Natural killer cell (primary cell): Measurements from ENCODE around the gene LMAN1L. TPM values are rescaled to one million over a fixed set of nuclear protein-coding genes. Genes with fewer than 3 reads are reported as not detected.

ENCODE experiments used
- ATAC-seq, 3 donors: fragments of 150-1000 bp in 2 of 3; fragments of 200-7000 bp in 1 of 3; cut with Tn5 transposase; 1 replicate in 1 of 3; 2 replicates in 2 of 3; pipeline ENCODE4 v1.10.0; 2021; ENCODE audit warnings: mild to moderate bottlenecking in 2 of 3, moderate library complexity in 2 of 3
- DNase-seq, 2 donors: peaks; one replicate each; pipeline versions ENCODE4 v3.0.0 to v3.0.0-alpha.2; 2013 to 2021; ENCODE audit warnings: mixed read lengths in 1 of 2
- H3K27ac ChIP-seq: one replicate; pipeline ENCODE4 v1.5.1; 2013; ENCODE audit warnings: mild to moderate bottlenecking, low read length
- H3K27me3 ChIP-seq: one replicate; pipeline ENCODE4 v1.6.1; 2013; ENCODE audit warnings: low read length; ENCODE audit not compliant: control insufficient read depth, insufficient read depth
- H3K36me3 ChIP-seq: one replicate; pipeline ENCODE4 v1.6.1; 2013; ENCODE audit warnings: low read length; ENCODE audit not compliant: control insufficient read depth, insufficient read depth
- H3K4me1 ChIP-seq: one replicate; pipeline ENCODE4 v1.6.1; 2013; ENCODE audit warnings: low read length; ENCODE audit not compliant: control insufficient read depth, insufficient read depth
- H3K4me3 ChIP-seq: one replicate; pipeline ENCODE4 v1.5.1; 2013; ENCODE audit warnings: low read length
- H3K9me3 ChIP-seq: one replicate; pipeline ENCODE4 v1.6.1; 2013; ENCODE audit warnings: low read length; ENCODE audit not compliant: control insufficient read depth, insufficient read depth
- H3K27ac Mint-ChIP-seq, 2 donors: one replicate each; pipeline ENCODE4 v1.8.0; 2022; ENCODE audit warnings: mild to moderate bottlenecking in 2 of 2, mixed read lengths in 2 of 2, moderate library complexity in 1 of 2
- H3K27me3 Mint-ChIP-seq, 2 donors: one replicate each; pipeline ENCODE4 v1.8.0; 2022; ENCODE audit warnings: low read depth in 2 of 2, mixed read lengths in 2 of 2
- H3K36me3 Mint-ChIP-seq: one replicate; pipeline ENCODE4 v1.8.0; 2022; ENCODE audit warnings: mixed read lengths
- H3K4me1 Mint-ChIP-seq, 2 donors: one replicate each; pipeline ENCODE4 v1.8.0; 2022; ENCODE audit warnings: mixed read lengths in 2 of 2
- H3K4me3 Mint-ChIP-seq: one replicate; pipeline ENCODE4 v1.8.0; 2022; ENCODE audit warnings: mild to moderate bottlenecking, moderate library complexity, mixed read lengths
- H3K9me3 Mint-ChIP-seq, 2 donors: one replicate each; pipeline ENCODE4 v1.8.0; 2022; ENCODE audit warnings: mixed read lengths in 2 of 2
- WGBS: methylation state at CpG from one replicate; pipeline ENCODE4 v1.1.7; 2013; ENCODE audit warnings: missing lambda C conversion rate; ENCODE audit not compliant: insufficient coverage; 5-methylcytosine and 5-hydroxymethylcytosine counted together
- intact Hi-C: fragments of 100-400 bp; cut with micrococcal nuclease; formaldehyde crosslinking; loops from one replicate; pipeline ENCODE4 v1.14.2; 2022
- total RNA-seq, 4 donors: library from RNA; stranded (reverse); fragments of 120-200 nt in 1 of 4; gene quantifications; one replicate each; pipeline versions ENCODE4 v1.2.3 to v1.2.4, GENCODE V29; 2013 to 2022
- TF ChIP-seq, protein P1 (sequence below): fragments of 200-600 bp; IDR thresholded peaks from one replicate; pipeline ENCODE4 v1.8.0; 2022; ENCODE audit warnings: antibody characterized with exemption

The LMAN1L gene
- total RNA-seq, 3 donors from 2014 or later (not counting 1 experiment from before 2014, with no cell fraction given), result 0.72 to 1.1 (median 0.94) TPM

DNA sequence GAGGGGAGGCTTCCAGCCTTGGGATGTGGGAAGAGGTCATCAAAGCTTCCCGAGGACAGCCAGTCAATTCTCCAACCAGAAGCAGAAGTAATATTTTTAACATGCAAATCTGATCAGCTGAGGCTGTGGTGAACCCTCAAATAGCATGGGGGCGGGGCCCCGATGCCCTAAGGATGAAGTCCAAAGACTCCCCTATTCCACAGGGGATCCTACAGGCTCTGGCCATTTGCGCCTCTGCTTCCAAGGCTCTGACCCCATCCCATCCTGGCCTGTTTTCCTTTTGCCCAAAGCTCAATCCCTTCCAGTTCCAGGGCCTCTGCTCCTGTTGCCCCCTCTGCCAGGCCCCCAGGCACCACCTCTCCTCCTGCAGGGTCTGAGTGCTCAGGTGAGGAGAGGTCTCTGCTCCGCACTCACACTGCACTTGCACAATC is 37.5 kb upstream of the LMAN1L start:
- Mint-ChIP-seq H3K4me3 (no peak overlapping the region), H3K36me3 (no peaks in the 10 kb centered on the region), H3K9me3 (no peaks in the 10 kb centered on the region), H3K4me1 (peaks cover 35 to 49% of the 10 kb centered on the region in 2 donors), H3K27ac (peak overlapping the region; percentile 97 to 98), H3K27me3 (peaks cover 0 to 3% of the 10 kb centered on the region in 2 donors)
- H3K27ac ChIP-seq, result peak overlapping the region; percentile 90
- TF ChIP-seq, protein P1, sequence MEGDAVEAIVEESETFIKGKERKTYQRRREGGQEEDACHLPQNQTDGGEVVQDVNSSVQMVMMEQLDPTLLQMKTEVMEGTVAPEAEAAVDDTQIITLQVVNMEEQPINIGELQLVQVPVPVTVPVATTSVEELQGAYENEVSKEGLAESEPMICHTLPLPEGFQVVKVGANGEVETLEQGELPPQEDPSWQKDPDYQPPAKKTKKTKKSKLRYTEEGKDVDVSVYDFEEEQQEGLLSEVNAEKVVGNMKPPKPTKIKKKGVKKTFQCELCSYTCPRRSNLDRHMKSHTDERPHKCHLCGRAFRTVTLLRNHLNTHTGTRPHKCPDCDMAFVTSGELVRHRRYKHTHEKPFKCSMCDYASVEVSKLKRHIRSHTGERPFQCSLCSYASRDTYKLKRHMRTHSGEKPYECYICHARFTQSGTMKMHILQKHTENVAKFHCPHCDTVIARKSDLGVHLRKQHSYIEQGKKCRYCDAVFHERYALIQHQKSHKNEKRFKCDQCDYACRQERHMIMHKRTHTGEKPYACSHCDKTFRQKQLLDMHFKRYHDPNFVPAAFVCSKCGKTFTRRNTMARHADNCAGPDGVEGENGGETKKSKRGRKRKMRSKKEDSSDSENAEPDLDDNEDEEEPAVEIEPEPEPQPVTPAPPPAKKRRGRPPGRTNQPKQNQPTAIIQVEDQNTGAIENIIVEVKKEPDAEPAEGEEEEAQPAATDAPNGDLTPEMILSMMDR, result no peak
- H3K27me3 ChIP-seq, result no peaks in the 10 kb centered on the region
- WGBS, result 55% methylated on average over 5 of the region's 5 CpGs
- H3K4me1 ChIP-seq, result peaks cover 74% of the 10 kb centered on the region
- H3K9me3 ChIP-seq, result no peaks in the 10 kb centered on the region
- H3K4me3 ChIP-seq, result no peak overlapping the region
- intact Hi-C loops, result no loop called here
- DNase-seq, result no peak
- no peak for ATAC-seq
- H3K36me3 ChIP-seq, result no peaks in the 10 kb centered on the region

DNA sequence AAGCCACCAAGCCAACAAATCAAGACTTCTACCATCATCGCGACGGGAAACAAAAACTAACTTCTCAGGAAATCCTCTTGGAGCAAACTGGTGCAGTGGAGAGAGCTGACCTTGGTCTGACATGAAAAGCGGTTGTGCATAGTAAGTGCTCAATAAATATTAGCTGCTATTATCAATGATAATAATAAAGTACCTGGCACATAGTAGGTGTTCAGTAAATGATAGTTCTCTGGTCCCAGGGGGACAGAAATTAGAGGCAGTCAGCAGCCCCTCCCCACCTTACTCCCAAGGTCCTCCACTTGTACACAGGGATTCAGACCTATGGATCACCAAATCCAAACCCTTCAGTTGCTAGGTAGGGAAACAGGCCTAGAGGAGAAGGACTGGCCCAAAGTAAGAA is 36.7 kb upstream of the LMAN1L start:
- no peaks in the 10 kb centered on the region for H3K9me3 Mint-ChIP-seq
- no peaks in the 10 kb centered on the region for H3K9me3 ChIP-seq
- 86% methylated on average over 3 of the region's 4 CpGs for WGBS
- H3K27me3 ChIP-seq, result no peaks in the 10 kb centered on the region
- no peak overlapping the region for H3K4me3 ChIP-seq
- peak overlapping the region; percentile 97 to 98 for H3K27ac Mint-ChIP-seq
- no peaks in the 10 kb centered on the region for H3K36me3 Mint-ChIP-seq
- DNase-seq (no peak), ATAC-seq (no peak)
- intact Hi-C loops, result loop anchor here (2.0 kb wide), 1 partner anchor 15 kb away; no protein-coding TSS in a partner anchor
- peaks cover 79% of the 10 kb centered on the region for H3K4me1 ChIP-seq
- TF ChIP-seq, protein P1, result no peak
- peaks cover 43 to 56% of the 10 kb centered on the region in 2 donors for H3K4me1 Mint-ChIP-seq
- peak overlapping the region; percentile 90 for H3K27ac ChIP-seq
- peaks cover 0 to 3% of the 10 kb centered on the region in 2 donors for H3K27me3 Mint-ChIP-seq
- H3K4me3 Mint-ChIP-seq, result no peak overlapping the region
- H3K36me3 ChIP-seq, result no peaks in the 10 kb centered on the region

DNA sequence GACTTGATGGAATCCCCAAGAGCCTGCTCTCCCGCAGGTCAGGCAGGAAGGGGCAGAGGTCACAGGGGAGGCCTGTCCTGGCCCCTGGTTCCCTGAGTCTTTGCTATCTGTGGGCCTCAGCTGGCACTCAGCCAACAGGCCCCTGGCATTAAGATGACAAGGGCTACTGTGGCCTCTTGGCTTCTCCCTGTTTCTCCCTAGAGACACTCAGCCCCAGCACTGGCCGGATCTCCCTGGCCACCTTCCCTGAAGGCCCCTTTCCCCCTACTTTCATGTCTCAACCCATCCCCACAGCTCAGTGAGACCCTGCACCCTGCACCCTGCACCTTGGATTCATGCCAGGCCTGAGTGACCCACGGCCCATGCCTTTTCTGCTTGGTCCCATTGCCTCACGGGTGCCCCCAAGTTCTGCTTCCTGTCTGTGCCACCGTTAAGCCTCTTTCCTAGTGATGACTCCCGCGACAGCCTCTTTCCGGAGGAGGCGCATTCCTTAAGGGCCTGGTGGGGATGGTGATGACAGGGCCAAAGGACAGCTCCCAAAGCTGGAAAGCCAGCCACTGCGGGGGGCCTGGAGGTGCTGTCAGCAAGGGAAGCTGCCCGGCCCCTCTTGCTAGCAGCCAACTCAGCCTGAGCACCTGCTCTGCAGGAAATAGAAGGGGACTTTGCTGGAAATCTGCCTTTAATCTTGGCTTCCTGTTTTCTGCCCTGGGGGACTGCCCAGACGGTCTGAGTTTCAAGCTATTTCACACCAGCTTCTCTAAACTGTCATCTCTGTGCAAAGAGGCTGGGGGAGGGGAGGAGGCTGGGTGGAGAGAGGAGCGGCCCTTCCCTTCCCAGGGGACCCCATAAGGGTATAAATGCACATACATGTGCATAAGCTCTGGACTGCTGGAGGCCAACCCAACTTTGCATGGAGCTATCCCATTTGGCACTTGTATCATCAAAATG is 35.5 kb upstream of the LMAN1L start:
- Histone ChIP-seq H3K27me3 (no peaks in the 10 kb centered on the region), H3K27ac (peak overlapping the region; percentile 90), H3K36me3 (no peaks in the 10 kb centered on the region), H3K4me1 (peaks cover 76% of the 10 kb centered on the region), H3K9me3 (no peaks in the 10 kb centered on the region), H3K4me3 (no peak overlapping the region)
- no peaks in the 10 kb centered on the region for H3K36me3 Mint-ChIP-seq
- DNase-seq (peak; percentile 56 to 90), ATAC-seq (peak; percentile 58 to 68 (median 61))
- H3K9me3 Mint-ChIP-seq, result no peaks in the 10 kb centered on the region
- peaks cover 51 to 59% of the 10 kb centered on the region in 2 donors for H3K4me1 Mint-ChIP-seq
- H3K4me3 Mint-ChIP-seq, result peak overlapping the region; percentile 47
- no peaks in the 10 kb centered on the region for H3K27me3 Mint-ChIP-seq
- peak overlapping the region; percentile 97 to 98 for H3K27ac Mint-ChIP-seq
- TF ChIP-seq, protein P1, result no peak
- 4% methylated on average over 12 of the region's 13 CpGs for WGBS
- intact Hi-C loops, result loop anchor here (1.0 to 2.0 kb wide), 3 partner anchors 8 to 23 kb away; no protein-coding TSS in a partner anchor
